ENCODE results near the gene HMCES. TPM values are rescaled to one million over a fixed set of nuclear protein-coding genes. Genes with fewer than 3 reads are reported as not detected.

HMCES gene
- total and polyA plus RNA-seq, 4 donors: 13.7 to 18.2 (median 15.3) TPM

- no peak overlapping the region for H3K27ac ChIP-seq (ENCODE audit: low read depth in 1 of 2, low read length in 2 of 2)
- H3K27me3 ChIP-seq (ENCODE audit: control insufficient read depth in 4 of 4, insufficient read depth in 4 of 4, low read length in 3 of 4): no peaks in the 10 kb centered on the region
- no peaks in the 10 kb centered on the region for H3K9me3 ChIP-seq (ENCODE audit: control insufficient read depth in 4 of 4, low read length in 3 of 4)
- WGBS: 97% methylated on average over 11 of the region's 11 CpGs
- no peak for DNase-seq (ENCODE audit: low spot score)
- no peaks in the 10 kb centered on the region for H3K4me1 ChIP-seq (ENCODE audit: control insufficient read depth in 4 of 4, insufficient read depth in 4 of 4, low read length in 3 of 4)
- H3K9ac ChIP-seq (ENCODE audit: low read depth in 1 of 2, low read length in 2 of 2): no peak overlapping the region
- H3K4me3 ChIP-seq (ENCODE audit: low read depth in 1 of 3, low read length in 3 of 3): no peak overlapping the region
- no peak for TF ChIP-seq YY1 (IDR thresholded peaks at IDR 0.05)
- no peak for TF ChIP-seq JUND (IDR thresholded peaks at IDR 0.05)
- TF ChIP-seq EGR1 (IDR thresholded peaks at IDR 0.05; ENCODE audit: low read depth in 2 of 2): no peak
- no peak for TF ChIP-seq TAF1 (conservative IDR thresholded peaks at IDR 0.05)
- no peak for TF ChIP-seq NR2F2 (IDR thresholded peaks at IDR 0.05)
- TF ChIP-seq CTCF (IDR thresholded peaks at IDR 0.05; ENCODE audit: low read depth, low read length, missing input control): no peak
- no peak for TF ChIP-seq GABPA (IDR thresholded peaks at IDR 0.05 in 1 of 2, conservative IDR thresholded peaks at IDR 0.05 in 1 of 2)
- no peak for TF ChIP-seq FOXA1 (IDR thresholded peaks at IDR 0.05)
- TF ChIP-seq ATF3 (IDR thresholded peaks at IDR 0.05): no peak
- H3K36me3 ChIP-seq (ENCODE audit: control insufficient read depth in 4 of 4, insufficient read depth in 3 of 4, low read depth in 1 of 4, low read length in 3 of 4): peaks cover 37 to 93% (median 83%) of the 10 kb centered on the region in 4 donors
Observed at GRCh38 chr3:129271674-129272073, 7.0 kb upstream of the HMCES start.

GRCh38 chr3:129276385-129276784 is 2.3 kb upstream of the HMCES start:
- Histone ChIP-seq H3K9ac (ENCODE audit: low read depth in 1 of 2, low read length in 2 of 2) (no peak overlapping the region), H3K27me3 (ENCODE audit: control insufficient read depth in 4 of 4, insufficient read depth in 4 of 4, low read length in 3 of 4) (no peaks in the 10 kb centered on the region), H3K4me3 (ENCODE audit: low read depth in 1 of 3, low read length in 3 of 3) (no peak overlapping the region), H3K36me3 (ENCODE audit: control insufficient read depth in 4 of 4, insufficient read depth in 3 of 4, low read depth in 1 of 4, low read length in 3 of 4) (peaks cover 21 to 53% (median 51%) of the 10 kb centered on the region in 4 donors), H3K4me1 (ENCODE audit: control insufficient read depth in 4 of 4, insufficient read depth in 4 of 4, low read length in 3 of 4) (peaks cover 2 to 16% (median 13%) of the 10 kb centered on the region in 4 donors), H3K9me3 (ENCODE audit: control insufficient read depth in 4 of 4, low read length in 3 of 4) (no peaks in the 10 kb centered on the region), H3K27ac (ENCODE audit: low read depth in 1 of 2, low read length in 2 of 2) (no peak overlapping the region)
- TF ChIP-seq JUND (IDR thresholded peaks at IDR 0.05) (no peak), RAD21 (IDR thresholded peaks at IDR 0.05) (no peak), SP1 (IDR thresholded peaks at IDR 0.05) (no peak), YY1 (IDR thresholded peaks at IDR 0.05) (no peak), HNF4G (IDR thresholded peaks at IDR 0.05) (no peak), NR2F2 (IDR thresholded peaks at IDR 0.05) (no peak), CTCF (IDR thresholded peaks at IDR 0.05; ENCODE audit: low read depth, low read length, missing input control) (no peak), RXRA (IDR thresholded peaks at IDR 0.05) (no peak), GABPA (IDR thresholded peaks at IDR 0.05 in 1 of 2, conservative IDR thresholded peaks at IDR 0.05 in 1 of 2) (no peak), TAF1 (conservative IDR thresholded peaks at IDR 0.05) (no peak), EGR1 (IDR thresholded peaks at IDR 0.05; ENCODE audit: low read depth in 2 of 2) (no peak), MAX (IDR thresholded peaks at IDR 0.05) (no peak), HNF4A (conservative IDR thresholded peaks at IDR 0.05) (no peak), FOXA1 (IDR thresholded peaks at IDR 0.05) (no peak), ZBTB33 (IDR thresholded peaks at IDR 0.05) (no peak), ATF3 (IDR thresholded peaks at IDR 0.05) (no peak), REST (IDR thresholded peaks at IDR 0.05) (no peak), FOXA2 (IDR thresholded peaks at IDR 0.05) (no peak)
- WGBS: 85% methylated on average over 2 of the region's 2 CpGs
- no peak for DNase-seq (ENCODE audit: low spot score)
